Measurements from ENCODE around the gene SUMF1. TPM values are rescaled to one million over a fixed set of nuclear protein-coding genes. Genes with fewer than 3 reads are reported as not detected.

SUMF1 gene
- total RNA-seq, 2 donors from 2014 or later: 30.7 to 32.7 TPM

- Histone ChIP-seq H3K9me3 (no peaks in the 10 kb centered on the region), H3K36me3 (replicated peaks in 1 of 2; ENCODE audit: insufficient read depth in 1 of 2, low read depth in 2 of 2) (peaks cover 0 to 2% of the 10 kb centered on the region in 2 donors), H3K4me1 (peaks cover 20% of the 10 kb centered on the region), H3K27me3 (no peaks in the 10 kb centered on the region), H3K4me3 (no peak overlapping the region), H3K27ac (no peak overlapping the region)
- TF ChIP-seq POLR2A (IDR thresholded peaks at IDR 0.05): no peak
- TF ChIP-seq, protein P1, sequence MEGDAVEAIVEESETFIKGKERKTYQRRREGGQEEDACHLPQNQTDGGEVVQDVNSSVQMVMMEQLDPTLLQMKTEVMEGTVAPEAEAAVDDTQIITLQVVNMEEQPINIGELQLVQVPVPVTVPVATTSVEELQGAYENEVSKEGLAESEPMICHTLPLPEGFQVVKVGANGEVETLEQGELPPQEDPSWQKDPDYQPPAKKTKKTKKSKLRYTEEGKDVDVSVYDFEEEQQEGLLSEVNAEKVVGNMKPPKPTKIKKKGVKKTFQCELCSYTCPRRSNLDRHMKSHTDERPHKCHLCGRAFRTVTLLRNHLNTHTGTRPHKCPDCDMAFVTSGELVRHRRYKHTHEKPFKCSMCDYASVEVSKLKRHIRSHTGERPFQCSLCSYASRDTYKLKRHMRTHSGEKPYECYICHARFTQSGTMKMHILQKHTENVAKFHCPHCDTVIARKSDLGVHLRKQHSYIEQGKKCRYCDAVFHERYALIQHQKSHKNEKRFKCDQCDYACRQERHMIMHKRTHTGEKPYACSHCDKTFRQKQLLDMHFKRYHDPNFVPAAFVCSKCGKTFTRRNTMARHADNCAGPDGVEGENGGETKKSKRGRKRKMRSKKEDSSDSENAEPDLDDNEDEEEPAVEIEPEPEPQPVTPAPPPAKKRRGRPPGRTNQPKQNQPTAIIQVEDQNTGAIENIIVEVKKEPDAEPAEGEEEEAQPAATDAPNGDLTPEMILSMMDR (IDR thresholded peaks at IDR 0.05): no peak
- intact Hi-C loops (cut with DNase I): no loop called here
- ATAC-seq: no peak
- WGBS, 2 donors: 70 to 83% methylated on average over 4 of the region's 4 CpGs
- no peak for DNase-seq
Measured at GRCh38 chr3:4409415-4409814, 57.7 kb downstream of the SUMF1 start.

- Histone ChIP-seq H3K4me1 (peaks cover 20% of the 10 kb centered on the region), H3K36me3 (replicated peaks in 1 of 2; ENCODE audit: insufficient read depth in 1 of 2, low read depth in 2 of 2) (peaks cover 0 to 2% of the 10 kb centered on the region in 2 donors), H3K27ac (no peak overlapping the region), H3K4me3 (no peak overlapping the region), H3K27me3 (no peaks in the 10 kb centered on the region), H3K9me3 (no peaks in the 10 kb centered on the region)
- no peak for DNase-seq
- ATAC-seq: no peak
- intact Hi-C loops (cut with DNase I): no loop called here
- TF ChIP-seq POLR2A (IDR thresholded peaks at IDR 0.05): no peak
- TF ChIP-seq, protein P1 (IDR thresholded peaks at IDR 0.05): no peak
Measured at GRCh38 chr3:4408958-4409357, 58.1 kb downstream of the SUMF1 start.

- Histone ChIP-seq H3K36me3 (replicated peaks in 1 of 2; ENCODE audit: insufficient read depth in 1 of 2, low read depth in 2 of 2) (peaks cover 0 to 5% of the 10 kb centered on the region in 2 donors), H3K4me1 (peaks cover 20% of the 10 kb centered on the region), H3K9me3 (no peaks in the 10 kb centered on the region), H3K4me3 (no peak overlapping the region), H3K27me3 (no peaks in the 10 kb centered on the region), H3K27ac (peak overlapping the region in 1 of 4 donors; percentile 46)
- WGBS, 2 donors: 35 to 39% methylated on average over 2 of the region's 2 CpGs
- DNase-seq: no peak
- no peak for ATAC-seq
- TF ChIP-seq, protein P1 (IDR thresholded peaks at IDR 0.05): no peak
- no peak for TF ChIP-seq POLR2A (IDR thresholded peaks at IDR 0.05)
- intact Hi-C loops (cut with DNase I): no loop called here
Measured at GRCh38 chr3:4407941-4408340, 59.1 kb downstream of the SUMF1 start.

GRCh38 chr3:4406746-4407568 is 60.1 kb downstream of the SUMF1 start:
- WGBS, 2 donors: 23 to 29% methylated on average over 4 of the region's 4 CpGs
- TF ChIP-seq, protein P1 (IDR thresholded peaks at IDR 0.05): no peak
- no peak for TF ChIP-seq POLR2A (IDR thresholded peaks at IDR 0.05)
- no peak overlapping the region for H3K4me3 ChIP-seq
- intact Hi-C loops (cut with DNase I): no loop called here
- peak overlapping the region in 3 of 4 donors; percentile 30 to 46 (median 34) for H3K27ac ChIP-seq
- peaks cover 0 to 5% of the 10 kb centered on the region in 2 donors for H3K36me3 ChIP-seq (replicated peaks in 1 of 2; ENCODE audit: insufficient read depth in 1 of 2, low read depth in 2 of 2)
- H3K9me3 ChIP-seq: no peaks in the 10 kb centered on the region
- peaks cover 20% of the 10 kb centered on the region for H3K4me1 ChIP-seq
- DNase-seq (peak in 2 of 4 donors; percentile 9 to 18), ATAC-seq (peak; percentile 53)
- H3K27me3 ChIP-seq: no peaks in the 10 kb centered on the region

GRCh38 chr3:4404881-4405280 is 62.2 kb downstream of the SUMF1 start:
- ATAC-seq: no peak
- H3K36me3 ChIP-seq (replicated peaks in 1 of 2; ENCODE audit: insufficient read depth in 1 of 2, low read depth in 2 of 2): peaks cover 0 to 2% of the 10 kb centered on the region in 2 donors
- WGBS, 2 donors: 97 to 98% methylated on average over 2 of the region's 2 CpGs

More at GRCh38 chr3:4404881-4405280, 62.2 kb downstream of the SUMF1 start:
- intact Hi-C loops (cut with DNase I): no loop called here
- Histone ChIP-seq H3K4me3 (no peak overlapping the region), H3K4me1 (peaks cover 20% of the 10 kb centered on the region), H3K27me3 (no peaks in the 10 kb centered on the region), H3K9me3 (no peaks in the 10 kb centered on the region), H3K27ac (no peak overlapping the region)
- TF ChIP-seq, protein P1 (IDR thresholded peaks at IDR 0.05): no peak
- TF ChIP-seq POLR2A (IDR thresholded peaks at IDR 0.05): no peak
- no peak for DNase-seq
